IMR-90 (cell line): Measurements from ENCODE around the gene PRKN.
"Not testable (repeated sequence)": the region's sequence is repeated elsewhere in the genome, so short reads cannot be mapped to it uniquely, and the experiment has no call there.

Experiments
- CEBPB ChIP-seq: IDR thresholded peaks from 2 replicates; pipeline ENCODE4 v1.6.1; 2012; ENCODE audit warnings: low read depth, low read length, improper control_type of control experiment
- CHD1 ChIP-seq: IDR thresholded peaks from 2 replicates; pipeline ENCODE4 v1.6.1; 2012; ENCODE audit warnings: low read depth, low read length, improper control_type of control experiment
- CTCF ChIP-seq: conservative IDR thresholded peaks from 2 replicates; pipeline ENCODE4 v1.5.1; 2012; ENCODE audit warnings: mild to moderate bottlenecking, low read depth, low read length, improper control_type of control experiment
- MAZ ChIP-seq: IDR thresholded peaks from 2 replicates; pipeline ENCODE4 v1.6.1; 2012; ENCODE audit warnings: low read depth, mild to moderate bottlenecking, low read length, improper control_type of control experiment, moderate library complexity, borderline replicate concordance
- MXI1 ChIP-seq: IDR thresholded peaks from 2 replicates; pipeline ENCODE4 v1.6.1; 2012; ENCODE audit warnings: low read depth, mild to moderate bottlenecking, low read length, moderate library complexity, borderline replicate concordance
- NFE2L2 ChIP-seq: fragments of 150-350 bp; IDR thresholded peaks from 2 replicates; pipeline ENCODE4 v1.6.1; 2016; ENCODE audit warnings: low read depth, mild to moderate bottlenecking, low read length
- POLR2A ChIP-seq: IDR thresholded peaks from 2 replicates; pipeline ENCODE4 v1.6.1; 2012; ENCODE audit warnings: mild to moderate bottlenecking, low read depth, low read length
- RAD21 ChIP-seq: IDR thresholded peaks from 2 replicates; pipeline ENCODE4 v1.6.1; 2012; ENCODE audit warnings: low read length, improper control_type of control experiment
- RCOR1 ChIP-seq: IDR thresholded peaks from 2 replicates; pipeline ENCODE4 v1.6.1; 2012; ENCODE audit warnings: mild to moderate bottlenecking, low read length, improper control_type of control experiment; ENCODE audit not compliant: insufficient replicate concordance
- USF2 ChIP-seq: fragments of 150-350 bp; IDR thresholded peaks from 2 replicates; pipeline ENCODE4 v1.6.1; 2017; ENCODE audit warnings: mild to moderate bottlenecking, antibody characterized with exemption, low read length, low read depth

- not testable (repeated sequence) for TF ChIP-seq RAD21, CTCF, RCOR1, NFE2L2, MAZ, CHD1, POLR2A, MXI1, USF2, CEBPB
Measured at GRCh38 chr6:161314541-161315245, 1412.9 kb downstream of the PRKN start.
